ENCODE data around the gene NLRP1. TPM values are rescaled to one million over a fixed set of nuclear protein-coding genes. Genes with fewer than 3 reads are reported as not detected.

Gene NLRP1
- polyA plus RNA-seq, 3 donors, result 13.2 to 388 (median 17.3) TPM

GRCh38 chr17:5582209-5583185 lies 1.8 kb downstream of the NLRP1 start:
- peak overlapping the region; percentile 91 for H3K9ac ChIP-seq (ENCODE audit: insufficient read depth, low read length, poor library complexity, severe bottlenecking)
- H3K27ac ChIP-seq (ENCODE audit: low read depth in 1 of 2, low read length in 2 of 2), result peak overlapping the region; percentile 31 to 96
- H2AFZ ChIP-seq (ENCODE audit: insufficient read depth, low read depth, low read length, poor library complexity, severe bottlenecking), result no peak overlapping the region
- Mint-ChIP-seq H3K36me3 (peaks cover 39 to 45% of the 10 kb centered on the region in 2 donors), H3K27ac (peak overlapping the region; percentile 85 to 99 (median 89)), H3K9me3 (peaks cover 0 to 4% (median 2%) of the 10 kb centered on the region in 7 donors), H3K27me3 (ENCODE audit: low read depth in 3 of 3) (peaks cover 0 to 2% (median 2%) of the 10 kb centered on the region in 3 donors), H3K4me3 (peak overlapping the region; percentile 96), H3K4me1 (peaks cover 82% of the 10 kb centered on the region)
- WGBS (ENCODE audit: insufficient coverage), result 67% methylated on average over 7 of the region's 11 CpGs
- H3K27me3 ChIP-seq (ENCODE audit: control insufficient read depth in 2 of 2, insufficient read depth in 2 of 2, low read length in 2 of 2), result no peaks in the 10 kb centered on the region
- intact Hi-C loops (cut with micrococcal nuclease), result loop anchor here in 1 of 2 donors (5.0 kb wide), 1 partner anchor 860 kb away; the partner anchor contains the start of gene PIMREG
- peaks cover 66 to 80% of the 10 kb centered on the region in 2 donors for H3K4me1 ChIP-seq (ENCODE audit: control insufficient read depth in 1 of 2, insufficient read depth in 2 of 2, low read length in 2 of 2)
- DNase-seq, result peak in 2 of 3 donors; percentile 16 to 50
- peaks cover 53% of the 10 kb centered on the region for H3K79me2 ChIP-seq (ENCODE audit: insufficient read depth, low read length)
- peak overlapping the region; percentile 98 for H3K4me2 ChIP-seq (replicated peaks; ENCODE audit: extremely low read depth, low read length, poor library complexity, severe bottlenecking)
- TF ChIP-seq CTCF (IDR thresholded peaks at IDR 0.05), result no peak
- H4K20me1 ChIP-seq (ENCODE audit: insufficient read depth, low read length), result peaks cover 55% of the 10 kb centered on the region
- H3K4me3 ChIP-seq (replicated peaks in 1 of 3; ENCODE audit: low read depth in 2 of 3, low read length in 3 of 3), result peak overlapping the region; percentile 66 to 100 (median 98)
- H3K9me3 ChIP-seq (replicated peaks in 1 of 2; ENCODE audit: control insufficient read depth in 1 of 2, insufficient read depth in 1 of 2, low read length in 2 of 2), result no peaks in the 10 kb centered on the region
- peaks cover 21 to 33% of the 10 kb centered on the region in 2 donors for H3K36me3 ChIP-seq (replicated peaks in 1 of 2; ENCODE audit: control insufficient read depth in 1 of 2, insufficient read depth in 2 of 2, low read length in 2 of 2)

- no peak overlapping the region for H3K9ac ChIP-seq (ENCODE audit: insufficient read depth, low read length, poor library complexity, severe bottlenecking)
- H3K4me3 ChIP-seq (replicated peaks in 1 of 3; ENCODE audit: low read depth in 2 of 3, low read length in 3 of 3), result peak overlapping the region in 1 of 3 experiments; percentile 100
- H2AFZ ChIP-seq (ENCODE audit: insufficient read depth, low read depth, low read length, poor library complexity, severe bottlenecking), result no peak overlapping the region
- H3K27me3 ChIP-seq (ENCODE audit: control insufficient read depth in 2 of 2, insufficient read depth in 2 of 2, low read length in 2 of 2), result no peaks in the 10 kb centered on the region
- no peak for DNase-seq
- intact Hi-C loops (cut with micrococcal nuclease), result loop anchor here in 1 of 2 donors (5.0 kb wide), 1 partner anchor 861 kb away; the partner anchor contains the start of gene PIMREG
- Mint-ChIP-seq H3K36me3 (peaks cover 44 to 51% of the 10 kb centered on the region in 2 donors), H3K4me3 (peak overlapping the region; percentile 37 to 96), H3K27ac (peak overlapping the region in 6 of 7 donors; percentile 20 to 99 (median 80)), H3K27me3 (ENCODE audit: low read depth in 3 of 3) (peaks cover 0 to 2% (median 0%) of the 10 kb centered on the region in 3 donors), H3K9me3 (peaks cover 0 to 4% (median 2%) of the 10 kb centered on the region in 7 donors), H3K4me1 (peaks cover 84% of the 10 kb centered on the region)
- H4K20me1 ChIP-seq (ENCODE audit: insufficient read depth, low read length), result peaks cover 63% of the 10 kb centered on the region
- H3K4me2 ChIP-seq (replicated peaks; ENCODE audit: extremely low read depth, low read length, poor library complexity, severe bottlenecking), result peak overlapping the region; percentile 98
- peak overlapping the region in 1 of 2 donors; percentile 33 for H3K27ac ChIP-seq (ENCODE audit: low read depth in 1 of 2, low read length in 2 of 2)
- no CpG with 5 or more reads among the region's 3 CpGs for WGBS (ENCODE audit: insufficient coverage)
- H3K79me2 ChIP-seq (ENCODE audit: insufficient read depth, low read length), result peaks cover 56% of the 10 kb centered on the region
- TF ChIP-seq CTCF (IDR thresholded peaks at IDR 0.05), result no peak
- H3K4me1 ChIP-seq (ENCODE audit: control insufficient read depth in 1 of 2, insufficient read depth in 2 of 2, low read length in 2 of 2), result peaks cover 65 to 72% of the 10 kb centered on the region in 2 donors
- H3K9me3 ChIP-seq (replicated peaks in 1 of 2; ENCODE audit: control insufficient read depth in 1 of 2, insufficient read depth in 1 of 2, low read length in 2 of 2), result no peaks in the 10 kb centered on the region
- H3K36me3 ChIP-seq (replicated peaks in 1 of 2; ENCODE audit: control insufficient read depth in 1 of 2, insufficient read depth in 2 of 2, low read length in 2 of 2), result peaks cover 21 to 33% of the 10 kb centered on the region in 2 donors
Observed at GRCh38 chr17:5581655-5582054, 2.7 kb downstream of the NLRP1 start.

Measured in CD14-positive monocyte (primary cell).